WTC11 (cell line): ENCODE measurements around the gene HNRNPL.

Experiments
- JUN ChIP-seq: sonication (generic); formaldehyde crosslinking; IDR thresholded peaks from 2 replicates; pipeline ENCODE4 v1.8.0; 2023; ENCODE audit warnings: mild to moderate bottlenecking, missing genetic modification reagents
- TF ChIP-seq, protein P1 (sequence below): fragments of 200-600 bp; IDR thresholded peaks from 2 replicates; pipeline ENCODE4 v1.8.0; 2022; ENCODE audit warnings: antibody characterized with exemption
- TF ChIP-seq, protein P2 (sequence below): sonication (generic); formaldehyde crosslinking; IDR thresholded peaks from 2 replicates; pipeline ENCODE4 v1.8.1; 2022; ENCODE audit warnings: low read depth, missing genetic modification reagents, borderline replicate concordance

DNA sequence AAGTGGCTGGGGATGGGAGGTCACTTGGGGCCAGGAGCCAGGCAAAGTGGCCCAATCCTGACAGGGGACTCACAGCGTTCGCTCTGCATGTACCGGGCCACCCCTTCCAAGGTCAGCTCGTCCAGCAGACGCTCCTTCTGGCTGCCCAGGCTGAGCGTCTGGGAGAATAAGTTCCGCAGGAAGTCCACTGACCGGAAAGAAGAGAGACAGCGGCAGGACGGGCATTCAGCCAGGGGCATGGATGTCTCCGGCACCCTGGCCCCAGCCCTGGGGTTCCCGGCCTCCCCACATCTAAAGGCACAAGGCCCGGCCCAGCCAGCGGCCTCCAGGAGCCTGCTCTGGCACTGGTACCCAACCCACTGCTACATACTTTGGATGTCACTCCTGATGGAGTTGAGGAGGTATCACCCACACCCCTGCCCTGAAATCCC lies 43.6 kb upstream of the HNRNPL start:
- TF ChIP-seq, protein P1, sequence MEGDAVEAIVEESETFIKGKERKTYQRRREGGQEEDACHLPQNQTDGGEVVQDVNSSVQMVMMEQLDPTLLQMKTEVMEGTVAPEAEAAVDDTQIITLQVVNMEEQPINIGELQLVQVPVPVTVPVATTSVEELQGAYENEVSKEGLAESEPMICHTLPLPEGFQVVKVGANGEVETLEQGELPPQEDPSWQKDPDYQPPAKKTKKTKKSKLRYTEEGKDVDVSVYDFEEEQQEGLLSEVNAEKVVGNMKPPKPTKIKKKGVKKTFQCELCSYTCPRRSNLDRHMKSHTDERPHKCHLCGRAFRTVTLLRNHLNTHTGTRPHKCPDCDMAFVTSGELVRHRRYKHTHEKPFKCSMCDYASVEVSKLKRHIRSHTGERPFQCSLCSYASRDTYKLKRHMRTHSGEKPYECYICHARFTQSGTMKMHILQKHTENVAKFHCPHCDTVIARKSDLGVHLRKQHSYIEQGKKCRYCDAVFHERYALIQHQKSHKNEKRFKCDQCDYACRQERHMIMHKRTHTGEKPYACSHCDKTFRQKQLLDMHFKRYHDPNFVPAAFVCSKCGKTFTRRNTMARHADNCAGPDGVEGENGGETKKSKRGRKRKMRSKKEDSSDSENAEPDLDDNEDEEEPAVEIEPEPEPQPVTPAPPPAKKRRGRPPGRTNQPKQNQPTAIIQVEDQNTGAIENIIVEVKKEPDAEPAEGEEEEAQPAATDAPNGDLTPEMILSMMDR, result no peak
- TF ChIP-seq, protein P2, sequence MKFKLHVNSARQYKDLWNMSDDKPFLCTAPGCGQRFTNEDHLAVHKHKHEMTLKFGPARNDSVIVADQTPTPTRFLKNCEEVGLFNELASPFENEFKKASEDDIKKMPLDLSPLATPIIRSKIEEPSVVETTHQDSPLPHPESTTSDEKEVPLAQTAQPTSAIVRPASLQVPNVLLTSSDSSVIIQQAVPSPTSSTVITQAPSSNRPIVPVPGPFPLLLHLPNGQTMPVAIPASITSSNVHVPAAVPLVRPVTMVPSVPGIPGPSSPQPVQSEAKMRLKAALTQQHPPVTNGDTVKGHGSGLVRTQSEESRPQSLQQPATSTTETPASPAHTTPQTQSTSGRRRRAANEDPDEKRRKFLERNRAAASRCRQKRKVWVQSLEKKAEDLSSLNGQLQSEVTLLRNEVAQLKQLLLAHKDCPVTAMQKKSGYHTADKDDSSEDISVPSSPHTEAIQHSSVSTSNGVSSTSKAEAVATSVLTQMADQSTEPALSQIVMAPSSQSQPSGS, result no peak
- no peak for TF ChIP-seq JUN (CRISPR knock-in tag)
